ENCODE measurements around the gene AGRN.
A peak's percentile ranks its signal among the peaks of the same experiment; 100 is the strongest.
"Not testable (repeated sequence)": the region's sequence is repeated elsewhere in the genome, so short reads cannot be mapped to it uniquely, and the experiment has no call there.

The AGRN gene

GRCh38 chr1:1053682-1054081 is 33.8 kb downstream of the AGRN start:
- DNase-seq (ENCODE audit: low read depth), result no peak

DNA sequence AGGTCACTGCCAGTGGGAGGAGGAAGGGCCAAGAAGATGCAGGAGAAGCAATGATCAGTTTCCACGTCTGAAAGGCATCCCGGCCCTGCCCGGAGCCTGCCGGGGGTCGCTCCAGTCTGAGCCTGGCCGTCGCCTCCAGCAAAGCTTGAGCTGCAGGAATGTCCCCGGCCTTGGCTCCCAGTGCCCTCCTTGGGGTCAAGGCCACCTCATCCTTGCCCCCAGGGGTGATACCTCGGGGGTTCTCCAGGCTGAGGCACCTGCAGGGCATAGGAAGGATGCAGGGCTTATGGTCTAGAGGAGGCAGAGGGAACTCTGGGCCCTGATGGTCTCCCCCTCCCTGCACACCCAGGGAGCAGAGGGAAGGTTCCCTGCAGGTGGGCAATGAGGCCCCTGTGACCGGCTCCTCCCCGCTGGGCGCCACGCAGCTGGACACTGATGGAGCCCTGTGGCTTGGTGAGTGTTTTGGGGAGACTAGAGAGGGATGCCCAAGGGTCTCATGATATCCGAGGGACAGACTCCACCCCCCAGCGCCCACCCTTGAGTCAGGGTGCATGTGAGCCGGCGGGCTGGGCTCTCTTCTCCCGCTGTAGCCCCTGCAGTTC is 34.3 kb downstream of the AGRN start:
- no peak for DNase-seq (ENCODE audit: low read depth)

GRCh38 chr1:1054971-1055370 is 35.1 kb downstream of the AGRN start:
- no peak for DNase-seq (ENCODE audit: low read depth)

DNA sequence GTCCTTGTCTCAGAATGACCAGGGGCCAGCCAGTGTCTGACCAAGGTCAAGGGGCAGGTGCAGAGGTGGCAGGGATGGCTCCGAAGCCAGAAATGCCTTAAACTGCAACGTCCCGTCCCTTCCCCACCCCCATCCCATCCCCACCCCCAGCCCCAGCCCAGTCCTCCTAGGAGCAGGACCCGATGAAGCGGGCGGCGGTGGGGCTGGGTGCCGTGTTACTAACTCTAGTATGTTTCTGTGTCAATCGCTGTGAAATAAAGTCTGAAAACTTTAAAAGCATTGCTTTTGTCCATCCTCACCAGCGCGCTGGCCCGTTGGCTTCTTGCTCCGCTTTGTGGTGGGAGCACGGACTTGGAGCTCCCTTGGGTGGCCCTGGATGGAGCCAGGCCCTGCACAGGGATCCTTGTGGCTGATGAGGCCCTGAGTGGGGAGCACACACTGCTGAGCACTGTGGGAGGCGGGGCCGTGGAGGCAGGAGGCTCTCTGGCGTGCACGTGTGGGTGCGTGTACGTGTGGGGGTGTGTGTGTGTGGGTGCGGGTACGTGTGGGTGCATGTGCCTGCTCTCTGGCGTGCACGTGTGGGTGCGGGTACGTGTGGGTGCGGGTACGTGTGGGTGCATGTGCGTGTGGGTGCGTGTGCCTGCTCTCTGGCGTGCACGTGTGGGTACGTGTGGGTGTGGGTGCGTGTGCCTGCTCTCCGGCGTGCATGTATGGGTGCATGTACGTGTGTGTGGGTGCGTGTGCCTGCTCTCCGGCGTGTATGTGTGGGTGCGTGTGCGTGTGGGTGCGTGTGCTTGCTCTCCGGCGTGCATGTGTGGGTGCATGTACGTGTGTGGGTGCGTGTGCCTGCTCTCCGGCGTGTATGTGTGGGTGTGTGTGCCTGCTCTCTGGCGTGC is 36.2 kb downstream of the AGRN start:
- no peak for DNase-seq (ENCODE audit: low read depth)

GRCh38 chr1:1057769-1058087 is 37.8 kb downstream of the AGRN start:
- DNase-seq (ENCODE audit: low read depth), result not testable (repeated sequence)

DNA sequence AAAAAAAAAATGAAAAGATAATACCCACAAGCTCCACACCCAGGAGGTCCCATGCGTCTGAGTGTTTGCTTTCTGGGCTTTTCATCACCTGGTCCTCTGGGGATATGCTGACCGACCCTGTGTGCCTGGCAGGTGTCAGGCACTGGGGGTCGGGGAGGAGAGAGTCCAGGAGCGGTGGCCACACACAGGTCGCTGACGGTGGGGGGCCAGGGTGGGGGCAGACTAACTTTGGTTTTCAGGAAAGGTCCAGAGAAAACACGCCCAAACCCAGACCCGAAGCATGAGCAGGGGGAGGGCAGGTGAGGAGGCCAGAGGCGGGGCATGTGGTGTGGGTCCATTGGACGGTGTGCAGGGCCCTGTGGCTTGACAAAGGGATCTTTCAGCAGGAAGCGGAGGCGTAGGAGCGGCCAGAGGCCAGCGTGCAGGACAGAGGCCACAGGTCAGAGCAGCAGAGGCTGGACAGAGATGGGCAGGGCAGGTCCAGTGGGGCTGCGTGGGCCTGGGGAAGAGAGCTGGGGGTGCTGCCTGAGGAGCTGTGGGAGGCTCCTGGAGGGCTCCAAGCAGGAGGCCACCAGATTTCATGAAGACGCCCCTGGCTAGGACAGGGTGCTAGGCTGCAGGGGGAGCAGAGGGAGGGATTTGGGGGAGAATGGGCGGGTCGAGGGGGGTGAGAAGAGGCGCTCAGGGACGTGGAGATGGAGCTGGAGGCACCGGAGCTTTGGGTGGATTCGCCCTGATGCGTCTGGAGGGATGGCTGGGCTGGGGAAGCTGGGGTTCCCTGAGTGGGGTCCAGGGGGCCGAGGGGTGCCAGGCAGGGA is 38.4 kb downstream of the AGRN start:
- no peak for DNase-seq (ENCODE audit: low read depth)

GRCh38 chr1:1058921-1059493 is 39.1 kb downstream of the AGRN start:
- DNase-seq (ENCODE audit: low read depth), result no peak

DNA sequence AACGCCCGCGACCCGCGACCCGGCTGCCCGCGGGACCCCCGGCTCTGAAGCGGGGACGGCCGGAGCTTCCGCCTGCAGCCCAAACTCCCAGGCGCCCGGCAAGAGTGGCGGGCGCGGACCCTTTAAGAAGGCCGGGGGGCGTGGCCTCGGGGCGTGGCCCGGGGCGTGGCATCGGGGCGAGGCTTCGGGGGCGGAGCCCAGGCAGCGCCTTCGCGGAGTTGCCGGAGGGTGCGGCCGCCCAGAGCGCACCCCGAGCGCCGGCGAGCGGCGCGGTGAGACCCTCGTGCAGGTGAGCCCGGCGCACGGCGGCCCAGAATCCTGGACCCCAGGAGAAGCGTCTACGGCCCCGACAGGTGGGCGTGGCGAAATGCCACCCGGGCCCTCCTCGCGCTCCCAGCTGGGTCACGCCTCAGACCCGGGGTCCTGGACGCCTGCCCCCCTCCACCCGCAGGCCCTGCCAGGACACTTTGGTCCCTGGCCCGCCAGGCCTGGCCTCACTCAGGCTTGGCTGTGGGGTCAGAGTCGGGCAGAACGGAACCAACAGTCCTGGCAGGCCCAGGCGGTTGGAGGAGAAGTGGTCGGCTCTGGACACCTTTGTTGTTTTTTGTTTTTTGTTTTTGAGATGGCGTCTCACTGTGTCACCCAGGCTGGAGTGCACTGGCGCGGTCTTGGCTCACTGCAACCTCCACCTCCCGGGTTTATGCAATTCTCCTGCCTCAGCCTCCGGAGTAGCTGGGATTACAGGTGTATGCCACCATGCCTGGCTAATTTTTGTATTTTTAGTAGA is 39.8 kb downstream of the AGRN start:
- DNase-seq (ENCODE audit: low read depth), result peak; percentile 82

DNA sequence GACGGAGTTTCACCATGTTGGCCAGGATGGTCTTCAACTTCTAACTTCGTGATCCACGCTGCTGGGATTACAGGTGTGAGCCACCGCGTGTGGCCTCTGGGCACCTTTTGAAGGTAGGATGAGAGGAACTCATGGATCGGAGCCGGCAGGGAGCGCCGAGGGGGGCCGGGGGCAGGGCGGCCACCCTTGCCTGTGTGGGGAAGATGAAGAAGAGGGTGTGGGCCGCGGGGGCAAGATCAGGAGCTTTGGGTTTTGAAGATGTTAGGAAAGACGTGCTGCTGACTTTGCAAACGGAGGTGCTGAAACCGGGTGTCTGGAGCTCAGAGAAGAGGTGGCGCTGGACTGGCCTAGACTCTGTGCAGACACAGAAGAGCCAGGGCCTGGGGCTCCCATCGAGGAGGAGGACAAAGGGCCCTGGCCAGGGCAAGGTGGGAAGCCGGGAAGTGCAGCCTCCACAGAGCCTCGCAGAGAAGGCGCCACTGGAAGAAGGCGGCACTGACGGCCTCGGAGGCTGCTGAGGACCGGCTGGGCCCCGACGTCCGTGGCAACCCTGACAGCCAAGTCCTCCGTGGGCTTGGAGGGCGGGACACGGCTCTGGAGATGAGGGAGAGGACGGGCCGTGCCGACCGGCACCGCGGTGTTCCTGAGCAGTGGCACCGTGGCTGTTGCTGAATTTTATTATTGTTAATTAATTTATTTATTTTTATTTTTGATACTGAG is 40.5 kb downstream of the AGRN start:
- no peak for DNase-seq (ENCODE audit: low read depth)

GRCh38 chr1:1061682-1062345 is 41.9 kb downstream of the AGRN start:
- DNase-seq (ENCODE audit: low read depth), result no peak

DNA sequence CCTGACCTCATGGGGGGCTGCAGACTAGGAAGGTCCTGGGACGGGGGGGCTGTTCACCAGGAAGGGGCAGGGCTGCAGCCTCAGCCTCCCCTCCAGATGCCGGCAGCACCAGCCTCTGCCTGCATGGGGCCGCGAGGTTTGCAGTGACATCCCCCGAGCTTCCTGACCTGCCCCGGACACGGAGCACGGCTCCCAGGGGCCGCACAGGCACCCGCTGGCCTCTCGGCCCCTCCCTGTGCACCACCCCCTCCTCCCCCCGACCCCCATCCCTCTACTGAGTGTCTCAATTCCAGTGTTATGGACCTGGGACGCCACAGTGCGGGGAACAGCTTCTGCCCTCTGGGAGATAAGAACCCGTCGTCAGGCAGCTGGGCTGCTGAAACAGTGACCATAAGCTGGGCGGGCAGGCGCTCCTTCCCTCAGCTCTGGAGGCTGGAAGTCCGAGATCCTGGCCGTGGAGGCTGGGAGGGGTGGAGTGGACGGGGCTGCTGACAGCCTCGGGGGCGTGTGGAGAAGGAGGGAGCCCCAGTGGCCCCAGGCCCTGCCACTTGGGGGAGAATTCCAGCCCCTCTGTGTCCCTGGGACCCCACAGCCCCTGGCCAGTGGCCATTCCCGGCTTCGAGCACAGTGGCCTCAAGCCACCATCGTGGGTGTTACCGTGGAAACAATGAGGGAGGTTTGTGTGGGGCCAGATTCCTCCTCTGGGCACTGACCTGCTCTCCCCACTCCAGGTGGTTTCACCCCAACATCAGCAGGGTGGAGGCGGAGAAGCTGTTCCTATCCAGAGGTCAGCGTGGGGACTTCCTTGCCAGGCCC is 42.6 kb downstream of the AGRN start:
- DNase-seq (ENCODE audit: low read depth), result no peak

DNA sequence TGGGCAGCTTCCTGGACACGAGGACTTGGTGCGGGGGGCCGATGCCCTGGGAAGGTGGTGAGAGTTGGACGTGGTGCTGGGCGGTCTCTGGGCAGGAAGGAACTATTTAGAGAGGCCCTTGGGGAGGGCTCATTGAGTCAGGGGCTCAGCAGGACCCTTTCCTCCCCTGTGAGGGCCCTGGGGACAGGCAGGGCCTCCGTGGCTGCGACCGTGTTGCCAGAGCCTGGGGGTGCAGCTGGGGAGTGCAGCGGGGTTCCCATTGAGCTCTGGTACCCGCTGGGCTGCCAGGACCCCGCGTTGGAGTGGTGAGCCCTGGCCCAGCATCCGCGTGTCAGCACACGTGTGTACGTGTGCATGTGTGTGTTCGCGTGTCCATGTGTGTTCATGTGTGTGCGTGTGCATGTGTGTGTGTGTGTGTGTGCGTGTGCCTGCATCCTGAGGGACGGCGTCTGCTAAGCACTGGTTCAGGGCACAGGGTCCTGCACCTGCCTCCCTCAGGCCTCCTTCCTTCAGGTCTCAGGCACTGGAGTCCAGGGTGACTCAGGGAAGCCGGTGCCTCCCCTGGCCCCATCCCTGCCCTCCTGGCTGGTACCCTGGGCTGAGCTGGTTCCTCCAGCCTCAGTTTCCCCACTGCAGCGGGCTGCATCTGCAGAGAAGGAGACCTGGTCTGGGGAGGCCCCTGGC is 43.5 kb downstream of the AGRN start:
- DNase-seq (ENCODE audit: low read depth), result no peak

DNA sequence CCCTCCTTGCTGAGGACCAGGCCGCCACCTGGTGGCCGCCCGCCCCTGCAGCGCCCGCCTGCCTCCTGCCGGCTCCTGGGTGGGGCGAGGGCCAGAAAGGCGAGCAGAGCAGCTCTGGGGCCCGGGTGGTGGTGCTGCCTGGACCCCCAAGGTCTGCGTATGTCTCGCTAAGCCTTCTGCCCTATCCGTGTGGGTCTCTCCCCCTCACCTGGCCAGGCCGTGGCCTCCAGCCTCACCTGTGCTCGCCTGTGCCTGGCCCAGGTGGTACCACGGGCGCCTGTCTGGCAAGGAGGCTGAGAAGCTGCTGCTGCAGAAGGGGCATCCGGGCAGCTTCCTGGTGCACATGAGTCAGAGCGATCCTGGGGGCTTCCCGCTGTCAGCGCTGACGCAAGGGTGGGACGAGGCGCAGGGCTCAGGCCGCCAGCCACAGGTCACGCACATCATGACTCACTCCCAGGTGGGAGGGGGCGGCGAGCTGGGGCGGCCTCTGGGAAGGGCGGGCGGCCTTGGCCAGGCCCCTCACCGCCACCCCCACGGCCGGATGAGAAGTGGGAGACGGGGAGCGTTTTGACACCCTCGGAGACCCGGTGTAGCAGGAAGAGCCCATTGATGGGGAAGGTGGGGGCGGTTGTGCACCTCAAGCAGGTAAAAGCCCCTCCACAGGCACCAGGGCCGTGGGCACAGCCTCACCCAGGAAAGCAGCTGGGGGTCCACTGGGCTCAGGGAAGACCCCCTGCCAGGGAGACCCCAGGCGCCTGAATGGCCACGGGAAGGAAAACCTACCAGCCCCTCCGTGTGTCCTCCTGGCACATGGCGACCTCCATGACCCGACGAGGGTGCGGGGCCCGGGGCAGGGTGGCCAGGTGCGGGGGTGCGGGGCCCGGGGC is 44.3 kb downstream of the AGRN start:
- DNase-seq (ENCODE audit: low read depth), result peak; percentile 66

DNA sequence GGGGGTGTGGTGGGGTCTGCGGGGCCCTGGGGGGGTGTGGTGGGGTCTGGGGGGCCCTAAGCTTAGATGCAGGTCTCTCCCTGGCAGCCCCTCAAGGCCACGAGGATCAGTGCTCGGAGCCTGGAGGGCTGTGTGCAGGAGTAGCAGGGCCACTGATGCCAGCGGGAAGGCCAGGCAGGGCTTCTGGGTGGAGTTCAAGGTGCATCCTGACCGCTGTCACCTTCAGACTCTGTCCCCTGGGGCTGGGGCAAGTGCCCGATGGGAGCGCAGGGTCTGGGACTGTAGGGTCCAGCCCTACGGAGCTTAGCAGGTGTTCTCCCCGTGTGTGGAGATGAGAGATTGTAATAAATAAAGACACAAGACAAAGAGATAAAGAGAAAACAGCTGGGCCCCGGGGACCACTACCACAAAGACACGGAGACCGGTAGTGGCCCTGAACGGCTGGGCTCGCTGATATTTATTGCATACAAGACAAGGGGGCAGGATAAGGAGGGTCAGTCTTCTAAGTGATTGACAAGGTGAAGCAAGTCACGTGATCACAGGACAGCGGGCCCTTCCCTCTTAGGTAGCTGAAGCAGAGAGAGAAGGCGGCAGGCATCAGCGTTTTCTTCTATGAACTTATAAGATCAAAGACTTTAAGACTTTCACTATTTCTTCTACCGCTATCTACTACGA is 45.5 kb downstream of the AGRN start:
- no peak for DNase-seq (ENCODE audit: low read depth)

GRCh38 chr1:1065940-1066304 is 46.0 kb downstream of the AGRN start:
- not testable (repeated sequence) for DNase-seq (ENCODE audit: low read depth)

DNA sequence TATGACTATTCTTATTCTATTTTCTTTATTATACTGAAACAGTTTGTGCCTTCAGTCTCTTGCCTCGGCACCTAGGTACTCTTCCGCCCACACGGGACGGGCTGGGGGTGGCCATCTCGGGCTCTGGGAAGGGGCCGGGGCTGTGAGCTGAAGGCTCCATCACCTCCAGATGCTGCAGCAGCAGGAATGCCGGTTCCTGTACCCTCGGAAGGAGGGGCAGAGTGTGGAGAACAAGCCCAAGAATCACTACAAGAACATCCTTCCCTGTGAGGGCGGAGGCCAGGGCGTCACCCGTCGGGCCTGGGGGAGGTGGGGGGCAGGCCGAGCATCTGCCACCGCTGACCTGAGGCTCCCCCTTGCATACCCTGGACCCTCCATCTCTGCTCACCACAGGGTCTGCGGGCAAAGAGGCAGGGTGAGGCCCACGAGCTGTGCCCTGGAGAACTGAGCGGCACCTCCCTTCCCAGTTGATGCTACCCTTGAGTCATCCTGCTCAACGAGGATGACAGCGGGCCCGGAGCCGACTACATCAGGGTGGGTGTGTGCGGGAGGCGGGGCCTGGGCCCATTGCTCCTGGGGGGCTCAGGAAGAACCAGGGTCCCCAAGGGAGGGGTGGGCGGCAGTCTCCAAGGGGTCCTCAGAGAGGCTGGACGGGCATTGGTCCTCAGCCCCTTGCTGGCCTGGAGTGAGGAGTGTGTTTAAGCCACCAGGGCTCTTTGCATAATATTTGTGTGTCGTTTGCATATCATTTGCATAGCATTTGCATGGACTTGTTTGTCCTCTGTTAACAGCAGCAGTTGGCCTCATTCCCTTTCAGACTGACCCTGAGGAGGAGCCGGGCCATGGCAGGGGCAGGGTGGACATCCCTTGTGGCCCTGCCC is 46.7 kb downstream of the AGRN start:
- no peak for DNase-seq (ENCODE audit: low read depth)
